ENCODE data around the gene LRPPRC.

The LRPPRC gene

DNA sequence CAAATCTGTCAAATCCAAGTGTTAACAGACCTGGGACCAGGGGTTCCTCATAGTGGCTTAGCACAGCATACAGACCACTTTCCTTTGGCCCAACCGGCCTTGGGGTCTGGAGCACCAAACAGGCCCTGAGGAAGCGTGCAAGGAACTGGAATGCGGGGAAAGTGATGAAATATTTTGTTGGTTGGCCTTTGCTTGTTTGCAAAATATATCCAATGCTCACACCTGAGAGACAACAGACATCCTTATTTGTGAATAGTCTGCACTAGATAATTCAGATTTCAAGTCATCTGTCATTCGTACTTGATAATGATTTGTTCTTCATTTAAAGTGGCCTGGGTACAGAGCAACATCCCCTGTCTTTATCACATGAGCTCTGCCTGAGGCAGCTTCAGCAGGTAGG, 113.5 kb downstream of the LRPPRC start:
- H3K27ac ChIP-seq, result no peak overlapping the region
- TF ChIP-seq, protein P1, sequence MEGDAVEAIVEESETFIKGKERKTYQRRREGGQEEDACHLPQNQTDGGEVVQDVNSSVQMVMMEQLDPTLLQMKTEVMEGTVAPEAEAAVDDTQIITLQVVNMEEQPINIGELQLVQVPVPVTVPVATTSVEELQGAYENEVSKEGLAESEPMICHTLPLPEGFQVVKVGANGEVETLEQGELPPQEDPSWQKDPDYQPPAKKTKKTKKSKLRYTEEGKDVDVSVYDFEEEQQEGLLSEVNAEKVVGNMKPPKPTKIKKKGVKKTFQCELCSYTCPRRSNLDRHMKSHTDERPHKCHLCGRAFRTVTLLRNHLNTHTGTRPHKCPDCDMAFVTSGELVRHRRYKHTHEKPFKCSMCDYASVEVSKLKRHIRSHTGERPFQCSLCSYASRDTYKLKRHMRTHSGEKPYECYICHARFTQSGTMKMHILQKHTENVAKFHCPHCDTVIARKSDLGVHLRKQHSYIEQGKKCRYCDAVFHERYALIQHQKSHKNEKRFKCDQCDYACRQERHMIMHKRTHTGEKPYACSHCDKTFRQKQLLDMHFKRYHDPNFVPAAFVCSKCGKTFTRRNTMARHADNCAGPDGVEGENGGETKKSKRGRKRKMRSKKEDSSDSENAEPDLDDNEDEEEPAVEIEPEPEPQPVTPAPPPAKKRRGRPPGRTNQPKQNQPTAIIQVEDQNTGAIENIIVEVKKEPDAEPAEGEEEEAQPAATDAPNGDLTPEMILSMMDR (conservative IDR thresholded peaks at IDR 0.05), result no peak
- TF ChIP-seq ZFX (IDR thresholded peaks at IDR 0.05), result no peak

DNA sequence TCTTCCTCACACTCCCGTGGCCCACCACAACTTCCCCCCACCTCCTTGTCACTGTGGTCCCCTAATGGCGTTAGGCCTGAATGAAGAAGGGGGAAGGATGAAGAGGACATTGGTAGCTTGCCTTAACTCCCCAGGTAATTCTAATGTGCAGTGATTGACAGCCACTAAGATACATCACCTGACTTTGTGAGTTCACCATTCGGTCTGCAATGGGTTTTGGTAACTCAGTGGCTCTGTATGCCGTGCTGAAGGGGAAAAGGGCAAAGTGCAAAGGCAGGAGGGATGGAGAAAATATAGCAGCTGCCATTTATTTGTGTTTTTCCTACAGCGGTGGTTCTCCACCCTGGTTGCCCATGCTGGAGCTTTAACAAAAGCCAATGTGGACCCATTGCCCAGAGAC, 114.8 kb downstream of the LRPPRC start:
- H3K27ac ChIP-seq, result no peak overlapping the region
- TF ChIP-seq, protein P1 (conservative IDR thresholded peaks at IDR 0.05), result no peak
- TF ChIP-seq ZFX (IDR thresholded peaks at IDR 0.05), result no peak

DNA sequence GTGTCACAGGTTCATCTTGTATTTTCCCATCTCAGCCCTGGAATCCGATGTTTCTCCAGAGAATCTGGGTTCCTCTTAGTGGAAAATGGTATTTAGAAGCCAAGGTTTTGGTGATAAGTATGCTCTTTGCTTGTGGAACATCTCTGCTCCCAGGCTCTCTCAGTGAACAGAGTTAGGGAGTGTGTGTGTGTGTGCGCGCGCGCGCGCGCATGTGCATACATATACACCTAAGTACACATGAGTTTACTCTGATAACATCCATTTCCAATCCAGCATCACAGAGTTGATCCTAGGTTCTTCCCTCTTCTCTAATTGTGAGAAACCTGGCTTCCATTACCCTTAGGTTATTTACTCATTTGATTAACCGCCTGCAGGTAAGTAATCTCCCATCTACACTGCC, 115.3 kb downstream of the LRPPRC start:
- no peak for TF ChIP-seq ZFX (IDR thresholded peaks at IDR 0.05)
- TF ChIP-seq, protein P1 (conservative IDR thresholded peaks at IDR 0.05), result no peak
- H3K27ac ChIP-seq, result no peak overlapping the region

DNA sequence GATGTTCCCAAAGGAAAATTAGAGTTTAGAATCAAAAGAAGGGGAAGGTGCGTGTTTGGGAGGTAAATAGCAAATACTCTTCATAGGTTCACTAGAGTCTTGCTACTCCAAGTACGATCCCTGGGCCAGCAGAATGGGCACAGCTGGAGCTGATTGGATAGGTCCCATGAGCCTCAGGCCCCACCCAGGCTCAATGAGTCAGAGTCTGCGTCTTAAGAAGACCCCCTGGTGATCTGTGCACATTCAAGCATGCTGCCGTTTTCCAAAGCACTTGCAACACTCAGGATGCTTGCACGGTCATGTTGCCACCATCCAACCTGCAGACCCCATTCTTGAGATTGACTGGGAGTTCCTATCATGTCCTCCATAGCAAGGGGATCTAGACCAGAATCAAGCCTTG, 116.5 kb downstream of the LRPPRC start:
- TF ChIP-seq, protein P1 (conservative IDR thresholded peaks at IDR 0.05), result no peak
- no peak for TF ChIP-seq ZFX (IDR thresholded peaks at IDR 0.05)
- H3K27ac ChIP-seq, result no peak overlapping the region

DNA sequence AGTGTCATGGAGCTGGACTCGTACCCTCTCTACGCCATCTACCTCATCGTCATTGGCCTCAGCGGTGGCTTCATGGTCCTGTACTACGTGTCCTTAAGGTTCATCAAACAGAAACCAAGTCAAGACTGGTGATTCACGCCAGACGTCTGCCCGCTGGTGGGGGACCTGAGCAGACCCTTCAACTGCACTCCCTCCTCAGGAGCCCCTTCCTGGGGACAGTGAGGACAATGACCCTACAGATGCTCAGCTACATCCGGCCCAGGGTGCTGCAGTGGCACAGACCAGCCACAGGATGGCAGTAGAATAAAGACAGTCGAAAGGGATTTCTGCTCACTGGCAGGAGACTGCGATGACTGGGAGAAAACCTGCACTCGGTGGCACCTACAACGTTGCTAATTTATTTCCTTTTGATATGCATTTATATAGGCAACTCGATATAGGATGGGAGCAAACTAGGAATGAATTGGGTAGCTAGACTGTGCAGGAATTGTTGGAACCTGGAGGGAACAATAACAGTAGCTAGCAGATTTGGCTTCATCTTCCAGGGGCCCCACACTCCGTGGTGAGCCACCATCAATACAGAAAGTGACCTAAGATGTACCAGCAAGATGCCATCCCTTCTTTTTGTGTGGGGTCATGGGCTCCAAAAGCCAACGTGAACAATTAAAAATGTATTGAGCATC, 117.9 kb downstream of the LRPPRC start:
- no peak overlapping the region for H3K27ac ChIP-seq

DNA sequence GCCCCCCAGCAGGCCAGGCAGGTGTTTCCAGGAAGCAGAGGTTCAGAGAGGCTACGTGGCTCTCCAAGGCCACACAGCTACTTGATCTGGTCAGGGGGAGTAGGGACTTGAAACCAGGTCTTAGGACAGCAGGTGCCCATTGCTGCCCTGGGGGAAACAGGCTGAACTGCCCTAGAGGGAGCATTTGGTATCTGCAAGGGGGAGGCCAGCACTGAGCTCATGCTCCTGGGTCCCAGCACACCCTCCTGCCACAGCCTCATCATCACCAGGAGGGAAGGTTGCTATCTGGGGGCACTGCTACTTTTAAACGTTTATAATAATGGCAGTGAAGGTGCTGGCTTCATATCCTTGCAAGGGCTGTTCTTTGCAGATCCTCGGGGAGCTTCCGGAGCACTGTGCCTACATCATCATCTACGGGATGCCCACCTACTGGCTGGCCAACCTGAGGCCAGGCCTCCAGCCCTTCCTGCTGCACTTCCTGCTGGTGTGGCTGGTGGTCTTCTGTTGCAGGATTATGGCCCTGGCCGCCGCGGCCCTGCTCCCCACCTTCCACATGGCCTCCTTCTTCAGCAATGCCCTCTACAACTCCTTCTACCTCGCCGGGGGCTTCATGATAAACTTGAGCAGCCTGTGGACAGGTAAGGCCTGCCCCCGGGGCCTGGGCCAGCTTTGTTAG, 120.9 kb downstream of the LRPPRC start:
- TF ChIP-seq ZFX (IDR thresholded peaks at IDR 0.05), result no peak
- H3K27ac ChIP-seq, result no peak overlapping the region

More for the DNA sequence above, 117.9 kb downstream of the LRPPRC start:
- no peak for TF ChIP-seq ZFX (IDR thresholded peaks at IDR 0.05)
- TF ChIP-seq, protein P1 (conservative IDR thresholded peaks at IDR 0.05), result peak; percentile 84

DNA sequence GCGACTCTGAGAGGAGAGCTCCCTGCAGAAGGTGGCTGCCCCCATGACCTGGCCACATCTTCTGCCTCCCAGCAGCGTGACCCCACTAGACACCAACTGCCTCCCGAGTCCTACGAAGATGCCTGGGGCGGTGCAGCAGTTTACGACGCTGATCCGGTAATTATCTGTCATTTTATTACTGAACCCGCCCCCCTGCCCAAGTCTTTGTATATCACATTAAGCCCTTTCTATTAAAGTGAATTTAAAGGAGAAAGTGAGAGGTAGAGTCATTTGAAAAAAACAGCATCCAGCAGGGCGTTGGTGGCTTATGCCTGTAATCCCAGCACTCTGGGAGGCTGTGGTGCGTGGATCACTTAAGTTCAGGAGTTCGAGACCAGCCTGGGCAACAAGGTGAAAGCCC, 123.6 kb downstream of the LRPPRC start:
- H3K27ac ChIP-seq, result no peak overlapping the region
- TF ChIP-seq, protein P1 (conservative IDR thresholded peaks at IDR 0.05), result no peak
- TF ChIP-seq ZFX (IDR thresholded peaks at IDR 0.05), result no peak
